ENCODE measurements around the gene MRPL10.

MRPL10 gene

DNA sequence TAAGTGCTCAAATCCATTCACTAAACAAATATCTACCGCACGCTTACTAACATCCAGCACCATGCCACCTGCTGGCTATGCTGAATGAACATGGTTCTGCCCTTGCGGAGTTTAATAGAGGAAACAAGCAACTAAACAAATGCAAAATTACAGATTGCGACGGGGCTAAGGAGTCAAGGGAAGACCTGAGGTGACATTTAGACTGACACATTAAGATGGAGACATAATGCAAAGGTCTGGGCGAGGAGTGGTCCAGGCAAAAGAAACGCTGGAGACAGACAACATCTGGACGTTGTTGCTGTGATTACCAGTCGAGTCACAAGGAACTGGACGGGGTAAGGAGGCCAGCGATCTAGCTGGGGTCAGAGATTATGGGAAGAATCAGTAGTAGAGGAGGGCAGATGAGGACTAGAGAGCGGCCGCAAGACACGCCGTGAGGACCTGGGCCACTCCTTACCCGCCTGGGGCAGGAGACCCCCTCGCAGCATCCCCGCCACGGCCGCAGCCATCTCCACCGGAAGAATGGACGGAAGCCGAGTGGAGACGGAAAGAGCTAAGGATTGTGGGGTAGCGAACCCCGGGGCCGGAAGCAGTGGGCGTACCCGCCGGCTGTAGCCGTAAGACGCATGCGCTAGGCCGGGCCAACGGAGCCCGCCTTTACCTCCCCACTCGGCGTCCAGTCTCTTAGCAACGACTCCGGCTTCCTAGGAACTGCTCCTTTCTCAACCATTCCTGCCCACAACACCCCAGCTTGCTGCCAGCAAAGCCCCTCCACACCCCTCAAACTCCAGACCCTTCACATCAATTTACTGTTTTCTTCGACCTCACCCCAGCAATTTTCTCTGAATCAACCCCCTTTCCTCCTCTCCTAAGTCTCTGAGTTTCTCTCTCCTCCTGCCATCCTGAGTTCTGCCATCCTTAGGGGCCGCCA lies at the start of gene MRPL10, which contains the start of gene LRRC46:
Gene MRPL10 (minus strand): TSS at position 539 of the 931 bp plus-strand sequence. CDS start 30 bp downstream, at position 509.
Gene LRRC46 (plus strand): TSS at position 668 of the 931 bp plus-strand sequence. CDS start 320 bp downstream, outside the sequence.
- peak; percentile 79 for DNase-seq

DNA sequence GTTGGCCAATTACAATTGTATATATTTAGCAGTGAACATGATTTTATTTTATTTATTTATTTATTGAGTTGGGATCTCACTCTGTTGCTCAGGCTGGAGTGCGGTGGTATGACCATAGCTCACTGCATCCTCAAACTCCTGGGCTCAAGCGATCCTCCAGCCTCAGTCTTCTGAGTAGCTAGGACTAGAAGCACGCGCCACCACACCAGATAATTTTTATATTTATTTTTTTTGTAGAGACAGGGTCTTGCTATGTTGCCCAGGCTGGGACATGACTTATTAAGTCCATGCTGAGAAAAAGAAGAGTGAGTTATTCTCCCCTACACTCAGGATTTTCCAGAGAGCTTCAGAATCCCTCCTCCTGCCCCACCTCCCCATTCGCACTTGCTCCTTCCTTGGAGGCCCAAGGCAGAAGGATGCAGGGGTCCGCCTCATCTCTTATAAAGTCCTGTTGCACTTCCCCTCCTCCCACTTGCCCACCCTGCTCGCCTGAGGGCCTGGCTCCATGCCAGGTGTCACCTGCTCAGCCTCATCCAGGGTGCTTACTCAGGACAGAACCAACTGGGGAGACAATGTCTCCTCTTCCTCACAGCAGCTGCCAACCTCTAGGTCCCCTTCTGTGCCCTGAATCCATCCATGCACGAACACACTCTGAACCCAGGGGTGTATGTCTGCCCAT lies 48.6 kb upstream of the MRPL10 start:
- DNase-seq = no peak

DNA sequence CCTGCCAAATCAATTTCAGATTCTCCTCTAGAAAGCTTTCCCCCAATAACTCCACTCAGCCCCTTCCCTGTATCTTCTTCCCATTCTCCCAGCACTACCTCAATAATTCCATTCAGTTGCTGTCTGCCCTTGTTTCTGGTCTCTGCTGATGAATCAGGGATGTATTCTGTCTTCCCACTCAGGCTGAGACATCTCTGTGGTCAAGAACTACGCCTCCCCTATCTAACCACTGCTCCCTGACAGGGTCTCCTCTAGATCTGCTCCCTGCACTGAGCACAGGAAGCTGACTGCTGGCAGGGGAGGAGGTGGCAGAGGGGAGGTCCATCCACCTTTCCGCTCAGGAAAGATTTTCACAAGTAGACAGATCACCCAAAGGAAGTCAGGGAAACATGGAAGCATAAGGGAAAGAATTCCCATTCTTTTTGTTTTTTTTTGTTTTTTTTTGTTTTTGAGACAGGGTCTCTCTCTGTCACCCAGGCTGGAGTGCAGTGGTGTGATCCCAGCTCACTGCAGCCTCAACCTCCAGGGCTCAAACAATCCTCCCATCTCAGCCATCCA lies 47.8 kb upstream of the MRPL10 start:
- DNase-seq = no peak

- DNase-seq = no peak
Observed at GRCh38 chr17:47878203-47879027, 47.1 kb upstream of the MRPL10 start.

DNA sequence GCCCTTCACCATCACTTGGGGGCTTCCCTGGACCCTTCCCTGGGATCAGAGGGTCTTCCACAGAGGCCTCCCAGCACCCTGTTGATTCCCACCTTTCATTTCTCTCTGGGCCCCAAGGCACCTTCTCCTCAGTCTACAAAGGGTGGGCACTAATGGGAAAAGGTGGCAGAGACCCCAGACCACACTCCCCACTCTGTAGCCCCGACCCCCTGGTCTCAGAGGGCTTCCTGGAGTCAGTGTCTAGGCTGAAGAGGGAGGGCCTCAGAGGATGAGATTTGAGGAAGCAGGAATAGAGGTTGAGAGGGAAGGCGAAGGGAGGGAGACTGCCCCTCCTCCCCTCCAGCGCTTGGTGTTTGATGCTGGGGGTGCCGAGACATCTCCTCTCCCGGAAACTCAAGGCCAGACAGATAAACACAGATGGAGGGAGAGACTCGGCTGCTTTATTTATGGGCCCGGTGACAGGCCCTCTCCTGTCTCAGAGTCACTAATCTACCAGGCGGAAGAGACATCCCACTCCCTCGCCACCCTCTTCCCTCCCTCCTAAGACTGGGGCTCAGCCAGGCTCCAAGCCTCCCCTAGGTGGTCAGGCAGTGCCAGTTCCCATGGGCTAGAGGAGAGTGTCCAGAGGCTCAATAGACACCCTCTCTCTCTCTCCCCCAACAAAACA lies 46.2 kb upstream of the MRPL10 start:
- DNase-seq = no peak

DNA sequence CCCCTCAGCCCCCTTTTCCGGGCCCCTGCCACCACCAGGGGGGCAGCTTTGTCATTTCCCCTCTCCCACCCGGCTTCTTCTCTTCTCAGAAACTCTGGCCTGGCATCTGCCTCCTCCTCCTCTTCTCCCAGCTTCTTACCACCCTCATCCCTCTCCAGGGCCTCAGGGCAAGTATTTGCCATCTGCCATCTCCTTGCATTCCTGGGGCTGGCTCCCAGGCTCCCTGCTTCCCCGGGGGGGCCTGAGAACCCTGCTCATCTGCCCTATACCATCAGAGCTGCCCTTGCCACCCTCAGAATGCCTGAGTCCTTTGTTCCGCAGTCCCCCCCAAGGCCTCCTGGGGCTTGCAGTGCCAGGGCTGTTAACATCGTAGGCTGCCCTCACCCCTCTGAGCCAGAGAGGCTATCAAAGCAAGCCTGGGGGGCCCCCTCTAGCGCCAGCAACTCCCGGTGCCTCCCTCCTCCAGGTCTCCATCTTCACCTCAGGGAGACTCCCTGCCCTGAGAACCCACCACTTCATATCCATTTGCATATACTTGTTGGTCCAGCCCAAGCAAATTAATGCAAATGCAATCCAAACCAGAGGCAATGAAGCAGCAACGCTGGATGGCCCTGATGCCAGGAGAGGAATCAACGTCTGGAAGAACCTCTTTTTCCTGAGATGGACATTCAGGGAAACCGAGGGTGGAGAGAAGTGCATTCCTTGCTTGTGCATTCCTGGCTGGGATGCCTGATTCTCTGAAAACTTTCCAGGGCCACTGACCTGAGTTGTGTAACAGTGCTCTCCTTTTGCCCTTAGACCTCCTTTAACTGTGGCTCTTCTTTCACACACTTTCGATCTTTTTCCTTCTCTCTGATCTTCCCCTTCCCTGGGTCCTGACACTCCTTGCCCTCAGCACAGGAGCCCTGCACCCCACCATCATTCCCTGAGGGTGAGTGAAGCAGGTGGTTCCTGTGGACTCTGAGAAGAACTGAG lies 44.0 kb upstream of the MRPL10 start:
- no peak for DNase-seq

GRCh38 chr17:47873200-47874090 lies 42.1 kb upstream of the MRPL10 start:
- no peak for DNase-seq

DNA sequence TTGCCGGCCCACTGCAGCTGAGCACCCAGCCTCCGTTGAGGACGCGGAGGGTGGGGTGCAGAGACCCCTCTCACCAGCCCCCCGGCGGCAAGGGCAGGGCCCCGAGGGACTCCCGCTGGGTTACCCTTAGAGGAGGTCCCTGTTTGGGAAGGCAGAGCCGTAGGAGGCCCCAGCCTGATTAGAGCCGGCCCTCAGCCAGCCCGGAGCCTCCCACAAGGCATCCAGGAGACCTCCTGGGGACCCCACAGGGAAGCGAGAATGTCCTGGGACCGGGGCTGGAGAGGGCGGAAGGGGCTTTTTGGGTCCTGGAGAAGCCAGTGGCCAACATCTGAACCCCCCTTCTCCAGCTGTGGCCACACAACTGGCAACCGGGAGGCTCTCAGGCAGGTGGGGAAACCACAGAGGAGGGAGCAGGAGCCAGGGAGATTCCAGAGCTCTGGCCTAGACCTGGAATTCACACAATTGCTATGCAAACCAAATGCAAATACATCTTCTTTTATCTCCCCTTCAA lies 41.4 kb upstream of the MRPL10 start:
- no peak for DNase-seq

DNA sequence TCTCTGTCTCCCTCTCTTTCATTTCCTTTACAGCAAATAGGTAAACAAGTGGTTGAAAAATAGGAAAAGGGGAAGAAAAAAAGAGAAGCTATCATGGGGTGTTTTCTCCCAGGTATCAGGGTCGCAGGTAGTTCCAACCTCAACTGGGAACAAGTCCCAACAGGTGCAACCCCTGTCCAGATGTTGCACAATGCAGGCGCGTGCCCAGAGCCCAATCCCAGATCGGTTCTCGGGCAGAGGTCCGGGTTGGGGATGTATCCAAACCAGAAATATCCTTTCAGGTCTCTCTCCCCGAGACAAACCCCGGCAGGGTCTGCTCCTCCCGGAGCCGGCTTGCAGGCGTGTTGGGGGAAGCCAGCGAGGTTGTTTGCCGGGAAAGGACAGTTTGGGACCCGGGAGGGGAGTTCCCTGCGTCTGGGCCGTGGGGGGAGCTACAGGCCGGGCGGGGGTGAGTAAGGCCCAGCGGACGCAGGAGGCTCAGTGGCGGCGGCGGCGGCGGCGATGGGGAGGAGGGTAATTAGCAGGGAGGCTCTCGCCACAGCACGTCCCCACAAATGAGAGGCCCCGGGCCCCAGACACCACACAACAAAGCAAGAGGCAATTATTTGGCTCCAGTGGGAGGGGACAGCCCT lies 40.8 kb upstream of the MRPL10 start:
- no peak for DNase-seq

DNA sequence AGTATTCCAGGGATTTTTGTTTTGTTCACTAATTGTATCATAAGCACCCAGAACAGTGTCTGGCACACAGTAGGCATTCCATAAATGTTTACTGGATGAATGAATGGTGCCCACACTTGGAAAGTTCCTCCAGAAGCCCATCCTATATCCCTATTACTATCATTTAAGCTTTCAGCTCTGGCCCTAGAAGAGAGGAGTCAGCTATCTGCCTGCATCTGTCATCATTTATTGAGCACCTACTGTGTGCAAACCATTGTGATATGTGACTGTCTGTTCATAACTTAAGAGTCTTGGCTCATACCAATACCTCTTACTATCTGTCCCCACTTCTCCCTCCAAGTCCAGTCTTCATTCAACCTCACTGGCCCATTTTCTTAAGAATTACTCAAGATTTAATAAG lies 39.7 kb upstream of the MRPL10 start:
- DNase-seq = no peak

DNA sequence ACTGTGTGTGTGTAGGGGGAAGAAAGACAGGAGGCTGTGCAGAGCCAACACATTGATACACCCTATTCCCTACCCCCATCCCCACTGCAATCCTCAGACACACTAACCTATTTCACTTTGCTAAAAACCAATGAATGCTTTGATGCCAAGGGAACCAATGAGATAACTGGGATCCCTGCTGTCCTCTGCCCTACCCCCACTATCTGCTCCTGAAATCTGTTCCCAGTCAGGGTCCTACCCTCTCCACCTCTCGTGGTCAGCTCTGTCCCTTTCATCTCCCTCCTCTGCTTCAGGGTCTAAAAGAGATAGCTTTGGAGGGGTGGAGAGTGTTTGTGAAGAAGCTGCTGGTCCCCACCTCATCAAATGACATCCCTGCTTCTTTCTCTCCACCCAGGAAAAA lies 38.7 kb upstream of the MRPL10 start:
- DNase-seq = no peak

- DNase-seq = no peak
Observed at GRCh38 chr17:47869114-47869513, 37.8 kb upstream of the MRPL10 start.

GRCh38 chr17:47867813-47868533 lies 36.6 kb upstream of the MRPL10 start:
- no peak for DNase-seq

DNA sequence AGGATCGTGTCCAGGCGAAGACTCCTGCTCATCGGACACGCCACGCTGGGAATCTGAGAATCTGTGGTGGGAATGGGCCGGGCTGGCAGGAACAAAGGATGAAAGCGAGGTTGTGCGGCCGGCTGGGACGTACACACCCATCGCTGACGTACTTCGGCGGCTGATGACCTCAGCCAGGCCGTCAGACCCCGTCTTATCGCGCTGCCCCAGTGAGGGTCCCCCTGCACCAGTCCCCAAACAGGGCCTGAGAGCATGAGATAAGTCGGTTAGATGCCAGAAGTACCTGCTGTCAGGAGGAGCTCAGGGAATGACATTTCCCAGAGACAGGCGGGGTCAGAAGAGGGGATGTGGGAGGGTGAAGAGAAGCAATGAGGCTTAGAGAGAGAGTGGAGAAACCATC lies 35.6 kb upstream of the MRPL10 start:
- no peak for DNase-seq

GRCh38 chr17:47864791-47865216 lies 33.5 kb upstream of the MRPL10 start:
- no peak for DNase-seq

DNA sequence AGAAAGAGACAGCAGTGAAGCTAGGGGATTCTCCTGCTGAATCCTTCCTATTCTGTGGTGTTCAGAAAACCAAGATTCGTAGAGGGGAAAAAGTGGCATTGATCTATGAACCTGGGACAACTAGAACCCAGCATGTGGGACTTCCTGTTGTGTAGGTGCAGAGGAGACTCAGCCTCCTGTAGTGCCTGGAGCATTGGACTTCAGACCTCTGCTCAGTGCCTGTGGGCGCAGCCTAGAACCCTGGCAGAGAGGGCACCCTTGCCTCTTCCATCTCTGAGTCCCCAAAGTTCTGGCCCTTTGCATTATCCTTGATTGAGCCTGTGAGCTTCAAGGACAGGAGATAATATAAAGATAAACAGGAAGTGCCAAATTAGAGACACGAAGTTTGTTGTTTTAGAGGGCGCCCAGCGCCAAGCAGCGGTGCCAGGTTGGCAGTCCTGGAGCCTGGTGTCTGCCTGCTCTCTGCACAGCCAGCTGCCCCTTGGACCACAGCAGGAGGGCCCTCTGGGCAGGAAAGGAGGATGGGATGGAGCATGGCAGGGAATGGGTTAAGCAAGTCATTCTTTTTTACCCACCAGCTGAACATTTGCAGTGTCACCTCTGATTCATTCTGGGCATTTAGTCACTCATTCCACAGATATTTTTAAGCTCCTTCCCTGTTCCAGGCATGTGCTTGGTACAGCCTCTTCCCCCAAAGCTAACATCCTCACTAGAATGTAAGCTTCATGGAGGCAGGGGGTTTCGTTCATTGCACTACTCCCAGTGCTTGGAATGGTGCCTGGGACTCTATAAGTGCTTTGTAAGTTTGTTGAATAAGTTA lies 31.5 kb upstream of the MRPL10 start:
- DNase-seq = peak; percentile 5

GRCh38 chr17:47860386-47860785 lies 29.0 kb upstream of the MRPL10 start:
- DNase-seq = no peak
